Suprapubic skin (tissue), 4 donors: ENCODE data around the gene C4BPB.

ENCODE experiments used
- CTCF ChIP-seq, 2 donors: fragments of 200-600 bp in 1 of 2; fragments of 450-650 bp in 1 of 2; sonication (generic) in 1 of 2; IDR thresholded peaks; one replicate each; pipeline ENCODE4 v1.5.1; 2016 to 2019; ENCODE audit warnings: antibody characterized with exemption in 2 of 2, mild to moderate bottlenecking in 1 of 2, moderate library complexity in 1 of 2
- EP300 ChIP-seq: sonication (generic); formaldehyde crosslinking; IDR thresholded peaks from one replicate; pipeline ENCODE4 v1.6.1; 2017; ENCODE audit warnings: antibody characterized with exemption
- POLR2A ChIP-seq, 2 donors: fragments of 450-650 bp; IDR thresholded peaks; one replicate each; pipeline ENCODE4 v1.6.1; 2017; ENCODE audit warnings: antibody characterized with exemption in 2 of 2, mild to moderate bottlenecking in 2 of 2, moderate library complexity in 2 of 2
- POLR2AphosphoS5 ChIP-seq, 3 donors: sonication (generic); formaldehyde crosslinking; IDR thresholded peaks; one replicate each; pipeline ENCODE4 v1.6.1; 2017; ENCODE audit warnings: antibody characterized with exemption in 3 of 3

GRCh38 chr1:207085887-207086286 lies 2.8 kb upstream of the C4BPB start:
- TF ChIP-seq CTCF (IDR thresholded peaks at IDR 0.05): no peak
- TF ChIP-seq POLR2A (IDR thresholded peaks at IDR 0.05): no peak
- TF ChIP-seq POLR2AphosphoS5 (IDR thresholded peaks at IDR 0.05): no peak
- TF ChIP-seq EP300: no peak
